NCI-H460 (cell line): ENCODE results near the gene TBL1XR1. TPM values are rescaled to one million over a fixed set of nuclear protein-coding genes. Genes with fewer than 3 reads are reported as not detected.

Experiments
- DNase-seq: peaks from one replicate; pipeline ENCODE4 v3.0.0-alpha.2; 2016; ENCODE audit warnings: low read depth; ENCODE audit errors: extremely low read depth
- polyA plus RNA-seq: library from polyadenylated mRNA; depleted of rRNA; stranded (reverse); fragments of >200 nt; gene quantifications from 2 replicates; pipeline ENCODE4 v1.2.3, GENCODE V29; 2014; cell fraction: nucleus; rRNA removed
- total RNA-seq: library from RNA; depleted of rRNA; stranded (reverse); fragments of >200 nt; shearing (Covaris generic); gene quantifications from 2 replicates; pipeline ENCODE4 v1.2.3, GENCODE V29; 2014; rRNA removed

TBL1XR1 gene
- total RNA-seq, result 90.5 and 94.3 TPM in 2 replicates
- polyA plus RNA-seq, result 36.8 and 52.0 TPM in 2 replicates

- peak; percentile 84 for DNase-seq
Measured at GRCh38 chr3:177197041-177197726, at the start of gene TBL1XR1. TBL1XR1 (minus strand) TSS chr3:177197482; CDS start chr3:177064977, 132,505 bp downstream.

- DNase-seq, result no peak
Measured at GRCh38 chr3:177245250-177245649, 48.0 kb upstream of the TBL1XR1 start.

GRCh38 chr3:177244606-177245005 is 47.3 kb upstream of the TBL1XR1 start:
- DNase-seq, result no peak

GRCh38 chr3:177238686-177239216 is 41.5 kb upstream of the TBL1XR1 start:
- DNase-seq, result no peak

DNA sequence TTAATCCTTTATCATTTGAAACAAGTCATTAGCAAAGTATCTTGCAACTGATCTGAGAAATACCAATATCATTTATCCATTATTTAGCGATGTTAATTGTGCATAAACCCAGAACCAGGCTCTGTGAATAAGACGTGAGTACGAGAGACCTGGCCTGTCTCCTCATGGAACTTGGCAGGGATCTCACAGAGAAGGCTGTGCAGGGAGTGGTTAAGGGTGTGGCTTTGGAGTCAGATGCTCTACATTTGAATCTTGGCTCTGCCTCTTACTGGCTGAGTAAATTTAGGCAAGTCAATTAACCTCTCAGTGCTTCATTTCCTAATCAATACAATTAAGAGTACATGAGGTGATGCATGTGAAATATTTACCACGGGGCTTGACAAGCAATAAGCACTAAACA is 39.9 kb upstream of the TBL1XR1 start:
- no peak for DNase-seq

DNA sequence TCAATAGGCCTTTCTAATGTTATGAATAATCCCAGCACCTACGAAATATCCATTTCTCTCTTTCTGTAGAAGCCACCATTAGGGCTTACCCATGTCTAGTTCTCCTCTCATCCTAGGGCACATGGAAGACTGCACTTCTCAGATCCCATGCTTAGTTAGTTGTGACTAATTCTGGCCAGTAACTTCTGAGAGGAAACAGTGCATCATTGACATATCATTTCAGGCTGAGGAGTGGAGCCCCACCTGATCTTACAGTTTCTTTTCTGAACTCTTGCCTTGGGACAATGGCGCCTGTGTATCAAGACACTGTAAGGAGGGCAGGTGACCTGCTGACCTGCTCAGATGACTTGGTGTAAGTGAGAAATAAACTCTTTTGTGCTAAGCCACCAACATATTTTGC is 39.4 kb upstream of the TBL1XR1 start:
- no peak for DNase-seq

- no peak for DNase-seq
Measured at GRCh38 chr3:177234121-177234520, 36.8 kb upstream of the TBL1XR1 start.

DNA sequence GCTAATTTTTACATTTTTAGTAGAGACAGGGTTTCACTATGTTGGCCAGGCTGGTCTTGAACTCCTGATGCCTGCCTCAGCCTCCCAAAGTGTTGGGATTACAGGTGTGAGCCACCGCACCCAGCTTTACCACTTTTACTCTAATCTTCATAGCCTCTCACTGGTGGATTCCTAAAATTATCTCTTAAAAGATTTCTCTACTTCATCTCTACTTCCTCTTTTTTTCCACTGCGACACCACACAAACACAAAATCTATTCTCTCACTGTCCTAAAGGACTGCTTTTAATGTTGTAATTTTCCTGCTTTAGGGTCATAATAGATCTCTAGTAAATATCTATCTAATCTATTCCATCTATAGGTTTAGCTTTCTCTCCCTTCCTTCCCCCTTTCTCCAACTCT is 34.0 kb upstream of the TBL1XR1 start:
- no peak for DNase-seq

DNA sequence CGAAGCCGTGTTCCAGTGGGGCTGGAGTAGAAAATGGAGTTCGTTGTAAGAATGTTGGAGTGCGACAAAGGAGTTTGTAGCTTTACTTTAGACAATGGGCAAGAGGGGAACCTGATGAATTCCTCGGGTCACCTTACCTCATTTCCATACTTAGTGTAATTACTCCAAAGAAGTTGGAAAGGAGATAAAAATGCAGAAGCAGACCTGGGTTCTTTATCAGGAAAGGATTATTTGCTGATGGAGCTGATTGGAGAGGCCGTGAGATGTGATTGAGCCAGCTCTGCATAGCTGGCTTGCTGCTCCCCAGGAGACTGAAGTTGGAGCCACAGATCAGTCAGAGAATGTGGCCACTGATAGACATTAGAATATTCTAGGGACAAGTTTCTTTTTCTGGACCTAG is 33.4 kb upstream of the TBL1XR1 start:
- DNase-seq, result no peak

DNA sequence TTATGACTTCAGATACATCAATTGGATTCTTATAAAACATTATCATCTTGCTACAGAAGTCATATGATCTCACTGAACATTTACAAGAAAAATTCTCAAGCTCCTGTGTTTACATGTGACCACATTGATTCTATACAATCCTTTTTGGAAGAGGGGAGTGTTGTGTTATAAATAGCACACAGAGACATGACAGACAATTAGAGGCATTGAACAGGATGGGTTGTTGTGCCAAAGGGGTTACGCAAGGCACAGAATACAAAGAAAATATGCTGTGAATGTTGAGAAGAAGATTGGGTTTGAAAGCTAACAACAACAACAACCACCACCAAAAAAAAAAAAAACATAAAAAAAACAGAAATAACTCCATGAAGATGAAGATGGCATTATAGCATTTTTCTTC is 32.5 kb upstream of the TBL1XR1 start:
- DNase-seq, result no peak

- no peak for DNase-seq
Measured at GRCh38 chr3:177228601-177229190, 31.4 kb upstream of the TBL1XR1 start.

DNA sequence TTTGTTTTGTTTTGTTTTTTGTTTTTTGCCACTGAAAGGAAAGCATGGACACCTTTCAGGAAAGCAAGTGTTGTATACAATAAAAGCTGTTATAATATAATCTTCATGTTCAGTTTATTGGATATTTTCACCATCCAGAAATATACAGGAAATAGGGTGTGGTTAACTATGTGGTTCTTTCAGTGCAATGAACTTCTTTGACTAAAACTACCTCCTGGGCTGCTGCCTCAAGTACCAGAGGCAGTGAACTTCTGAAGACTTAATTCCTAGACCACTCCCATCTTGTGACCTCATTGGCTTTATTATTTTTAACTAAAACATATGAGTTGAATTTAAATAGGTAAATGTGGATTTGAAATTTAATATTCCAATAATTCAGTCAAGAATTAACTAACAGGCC is 27.1 kb upstream of the TBL1XR1 start:
- no peak for DNase-seq

- no peak for DNase-seq
Measured at GRCh38 chr3:177221744-177222143, 24.5 kb upstream of the TBL1XR1 start.

DNA sequence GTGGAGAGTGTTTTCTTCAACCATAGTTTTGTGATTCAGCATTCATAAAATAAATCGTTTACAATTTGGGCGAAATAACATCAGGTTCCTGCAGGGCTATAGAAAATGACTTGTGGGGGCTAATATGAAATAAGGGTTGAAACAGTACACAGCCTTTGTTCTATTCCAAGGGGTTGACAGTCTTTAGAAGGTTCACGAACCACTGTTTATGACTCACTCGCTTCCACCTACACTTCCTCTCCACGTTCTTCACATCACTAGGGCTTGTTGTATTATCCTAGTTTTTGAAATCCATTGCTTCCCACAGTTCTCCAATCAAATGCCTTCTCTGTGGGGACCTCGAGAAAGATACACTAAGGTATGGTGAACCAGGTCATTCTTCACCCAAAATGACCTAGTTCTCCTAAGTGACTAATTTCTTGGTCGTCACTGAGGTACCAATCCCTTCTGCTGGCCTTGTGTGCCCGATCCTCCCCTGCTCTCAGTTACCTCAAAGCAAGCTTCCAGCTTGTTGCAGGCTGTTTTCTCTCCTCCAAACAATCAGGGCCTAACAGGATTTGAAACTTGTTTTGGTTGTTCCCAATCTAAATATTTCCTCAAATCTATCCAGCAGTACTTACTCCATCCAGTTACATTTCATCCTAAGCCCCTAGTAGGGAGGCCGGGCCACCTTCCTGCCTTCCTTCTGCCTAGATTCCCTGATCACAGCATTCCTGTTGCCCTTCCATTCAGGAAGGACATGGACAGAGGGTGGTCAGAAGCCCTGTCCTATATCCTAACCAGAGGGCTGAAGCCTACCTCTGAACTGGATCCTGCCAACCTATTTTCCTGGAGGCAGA is 23.1 kb upstream of the TBL1XR1 start:
- no peak for DNase-seq

GRCh38 chr3:177213801-177214535 is 16.7 kb upstream of the TBL1XR1 start:
- no peak for DNase-seq

DNA sequence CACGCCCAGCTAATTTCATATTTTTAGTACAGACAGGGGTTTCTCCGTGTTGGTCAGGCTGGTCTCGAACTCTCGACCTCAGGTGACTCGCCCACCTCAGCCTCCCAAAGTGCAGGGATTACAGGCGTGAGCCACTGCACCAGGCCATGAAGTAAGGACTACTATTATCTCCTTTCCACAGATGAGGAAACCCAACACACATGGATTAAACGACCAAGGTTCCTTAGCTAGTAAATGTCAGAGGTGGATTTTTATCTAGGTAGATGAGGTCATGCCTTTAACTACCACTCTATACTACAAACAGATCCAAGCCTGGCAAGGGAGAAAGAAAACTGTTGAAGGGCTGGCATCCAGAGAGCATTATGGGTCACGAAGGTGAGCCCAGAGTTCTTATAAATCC is 15.5 kb upstream of the TBL1XR1 start:
- DNase-seq, result no peak

- DNase-seq, result no peak
Measured at GRCh38 chr3:177212278-177212610, 15.0 kb upstream of the TBL1XR1 start.

DNA sequence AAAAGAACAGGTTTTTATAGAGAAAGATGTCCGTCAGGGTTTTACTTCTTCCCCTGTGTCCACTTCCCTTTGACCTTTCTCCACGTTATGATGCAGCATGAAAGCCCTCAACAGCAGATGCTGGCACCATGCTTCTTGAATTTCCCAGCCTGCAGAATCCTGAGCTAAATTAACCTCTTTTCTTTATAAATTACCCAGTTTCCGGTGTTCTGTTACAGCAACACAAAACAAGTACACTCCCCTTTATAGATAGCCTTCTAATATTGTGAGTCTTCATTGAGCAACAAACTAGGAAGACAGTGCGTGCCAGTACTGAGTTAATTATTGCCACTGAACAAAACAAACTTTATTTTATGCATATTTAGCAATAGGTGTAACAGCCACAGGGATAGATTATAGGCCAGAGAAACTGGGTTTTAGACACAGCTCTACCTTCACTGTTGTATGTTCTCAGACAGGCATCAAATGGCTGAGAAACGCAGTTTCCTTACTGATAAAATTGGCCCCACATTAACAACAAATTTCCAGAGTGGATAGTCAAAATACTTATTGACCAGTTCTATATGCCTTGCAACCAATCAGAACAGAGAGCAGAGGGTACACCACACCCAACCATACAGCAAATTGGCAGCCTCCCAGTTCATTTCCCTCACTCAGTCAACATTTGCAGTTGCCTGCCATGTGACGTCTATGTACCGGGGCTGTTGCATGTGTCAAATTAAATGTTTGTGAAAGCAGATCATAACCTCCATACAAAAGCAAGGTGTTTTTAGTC is 14.4 kb upstream of the TBL1XR1 start:
- no peak for DNase-seq

- no peak for DNase-seq
Measured at GRCh38 chr3:177210744-177211502, 13.6 kb upstream of the TBL1XR1 start.
